Left hindlimb (tissue), 1 donor: ENCODE data around the gene CRIP1.

Experiments
- DNase-seq: peaks from one replicate; pipeline ENCODE4 v3.0.0-alpha.2; 2018

The CRIP1 gene, protein sequence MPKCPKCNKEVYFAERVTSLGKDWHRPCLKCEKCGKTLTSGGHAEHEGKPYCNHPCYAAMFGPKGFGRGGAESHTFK

DNA sequence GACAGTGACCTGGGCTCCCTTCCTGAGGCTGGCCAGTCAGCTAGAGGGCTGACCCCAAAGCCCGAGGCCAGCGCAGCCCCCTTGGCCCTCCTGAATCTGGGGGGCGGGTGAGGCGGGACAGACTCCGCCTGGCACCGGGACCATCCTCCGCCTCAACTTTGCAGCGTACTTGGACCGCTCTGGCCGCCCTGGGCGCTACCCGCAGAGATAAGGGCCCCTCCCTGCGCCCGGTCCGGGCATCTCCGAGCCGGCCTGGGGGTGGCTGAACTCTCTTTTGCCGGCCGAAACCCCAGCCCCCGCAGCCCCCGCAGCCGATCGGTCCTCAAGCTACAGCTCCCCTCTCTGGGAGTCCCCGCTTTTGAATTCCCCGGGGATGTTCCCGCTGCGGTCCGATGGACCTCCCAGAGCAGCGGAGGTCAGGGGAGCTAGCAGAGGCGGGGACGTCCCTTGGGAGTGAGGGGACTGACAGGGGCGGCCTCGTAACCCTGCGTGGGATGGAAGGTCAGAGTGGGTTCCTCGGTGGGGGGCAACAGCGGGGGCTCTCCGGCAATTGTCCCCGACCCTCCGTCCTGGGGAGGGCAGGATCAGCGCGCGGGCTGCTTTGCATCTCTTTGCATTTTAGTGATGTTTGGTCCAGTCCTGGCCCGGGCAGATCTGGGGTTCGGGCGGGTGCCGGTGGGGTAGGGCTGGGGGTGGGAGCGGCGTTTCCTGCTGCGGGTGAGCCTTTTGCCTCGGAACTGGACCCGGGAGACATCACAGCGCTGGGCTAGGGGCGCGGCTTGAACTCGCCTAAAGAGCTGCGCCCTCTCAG, at the start of gene CRIP1:
Gene CRIP1, plus strand, starts transcription at position 724 of the 811 bp plus-strand sequence. CDS start 374 bp downstream, outside the sequence.
- peak; percentile 62 for DNase-seq

- no peak for DNase-seq
These were observed 49.6 kb upstream of the CRIP1 start for GRCh38 chr14:105436891-105437722.

DNA sequence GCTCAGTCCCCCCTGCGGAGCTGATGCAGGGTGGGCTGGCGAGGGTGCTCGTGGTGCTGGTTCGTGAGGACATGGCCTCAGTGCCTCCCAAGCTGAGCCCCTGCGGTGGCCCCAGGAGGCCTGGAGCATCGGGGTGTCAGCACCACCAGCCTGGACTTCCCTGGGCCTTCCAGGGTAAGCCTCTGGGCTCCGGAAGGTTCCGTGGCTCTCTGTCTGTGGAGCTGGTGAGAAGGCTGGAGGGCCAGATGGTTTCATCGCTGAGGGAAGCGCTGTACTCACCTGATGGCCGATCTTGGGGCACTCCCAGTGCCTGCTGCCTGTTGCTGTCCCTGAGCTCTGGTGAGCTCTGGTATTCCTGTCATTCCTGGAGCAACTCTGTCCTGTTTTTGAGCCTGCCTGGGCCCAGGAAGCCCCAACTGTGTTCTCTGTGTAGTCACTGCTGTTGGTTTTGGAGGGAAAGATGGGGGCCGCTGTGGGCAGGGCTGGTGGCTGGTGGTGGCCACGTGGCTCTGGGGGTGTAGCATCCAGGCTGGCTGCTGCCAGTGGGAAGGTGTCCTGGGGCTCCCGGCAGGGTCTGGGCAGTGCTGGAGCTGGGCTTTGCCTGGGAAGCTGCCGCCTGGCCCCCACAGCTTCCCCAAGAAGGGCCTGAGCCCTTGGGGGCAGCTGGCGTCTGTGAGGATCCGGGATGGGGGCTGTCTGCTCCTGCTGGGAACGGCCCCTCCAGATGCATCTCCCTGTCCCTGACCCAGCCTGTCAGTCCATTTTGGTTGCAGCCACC, 48.8 kb upstream of the CRIP1 start:
- no peak for DNase-seq

DNA sequence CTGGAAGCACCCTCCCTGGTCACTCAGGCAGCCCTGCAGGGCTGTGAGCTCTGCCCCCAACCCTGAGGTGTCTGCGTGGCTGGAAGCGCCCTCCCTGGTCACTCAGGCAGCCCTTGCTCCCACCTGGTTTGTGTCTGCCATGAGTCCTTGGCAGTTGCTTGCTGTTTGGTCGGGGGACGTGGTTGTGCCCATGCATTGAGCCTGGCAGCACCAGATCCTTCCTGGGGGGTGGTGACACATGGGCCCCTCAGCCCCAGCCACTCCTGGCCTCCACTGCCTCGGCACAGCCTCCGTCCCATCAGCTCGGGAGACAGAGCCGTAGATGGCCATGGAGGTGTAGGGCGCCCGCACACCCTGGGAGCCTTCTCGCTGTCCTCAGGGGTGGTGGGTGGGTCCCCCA, 47.5 kb upstream of the CRIP1 start:
- DNase-seq = no peak

- DNase-seq = no peak
These were observed 46.8 kb upstream of the CRIP1 start for GRCh38 chr14:105439710-105440553.

DNA sequence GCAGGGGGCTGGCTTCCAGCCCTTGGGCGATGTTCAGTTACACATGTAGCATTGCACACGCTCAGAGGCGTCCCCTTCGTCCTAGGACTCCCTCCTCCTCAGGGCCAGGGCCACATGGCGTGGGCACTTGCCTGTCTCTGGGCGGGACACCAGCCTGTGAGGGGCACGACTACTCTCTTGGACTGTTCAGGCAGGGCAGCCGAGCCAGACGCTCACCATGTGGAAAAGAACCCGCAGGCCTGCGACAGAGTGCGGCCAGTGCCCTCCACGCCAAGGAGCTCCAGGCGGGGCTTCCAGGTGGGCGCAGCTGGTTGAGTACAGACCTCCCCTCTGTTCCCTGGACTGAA, 46.2 kb upstream of the CRIP1 start:
- DNase-seq = no peak

- no peak for DNase-seq
These were observed 45.7 kb upstream of the CRIP1 start for GRCh38 chr14:105440992-105441391.

GRCh38 chr14:105442125-105442524, 44.6 kb upstream of the CRIP1 start:
- DNase-seq = no peak

DNA sequence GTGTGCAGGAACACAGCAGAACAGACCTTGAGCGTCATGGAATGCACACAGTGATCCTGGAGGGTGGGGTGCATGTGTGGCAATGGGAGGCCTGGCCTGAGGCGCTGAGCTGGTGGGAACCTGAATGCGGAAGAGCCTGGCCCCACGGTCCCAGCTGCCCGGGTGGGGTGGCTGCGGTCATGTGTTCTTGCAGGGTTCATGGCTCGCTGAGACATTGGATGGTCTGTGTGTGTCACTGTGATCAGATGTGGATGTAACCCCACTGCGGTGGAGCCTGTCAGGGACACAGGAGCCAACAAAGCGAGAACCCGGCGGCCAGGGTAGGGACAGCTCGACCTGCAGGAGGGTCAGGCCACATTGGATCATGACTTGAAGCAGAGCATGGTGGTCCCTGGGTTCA, 43.9 kb upstream of the CRIP1 start:
- no peak for DNase-seq

- no peak for DNase-seq
These were observed 41.8 kb upstream of the CRIP1 start for GRCh38 chr14:105444859-105445258.

DNA sequence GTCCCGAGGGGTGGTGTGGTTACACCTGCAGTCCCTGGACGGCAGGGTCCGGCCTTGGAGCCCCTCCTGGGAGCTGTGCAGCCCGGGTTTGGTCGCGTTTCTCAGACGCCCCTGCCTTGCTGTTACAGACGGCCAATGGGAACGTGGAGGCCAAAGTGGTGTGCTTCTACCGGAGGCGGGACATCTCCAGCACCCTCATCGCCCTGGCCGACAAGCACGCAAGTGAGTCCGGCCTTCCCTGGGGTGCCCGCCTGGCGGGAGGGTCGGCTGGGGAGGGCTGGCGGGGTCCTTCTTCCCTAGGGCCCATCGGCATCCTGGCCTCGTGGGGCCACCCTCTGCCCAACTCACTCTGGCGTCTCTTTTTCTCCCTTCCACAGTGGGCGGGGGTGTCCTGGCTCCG, 41.4 kb upstream of the CRIP1 start:
- no peak for DNase-seq

- no peak for DNase-seq
These were observed 40.5 kb upstream of the CRIP1 start for GRCh38 chr14:105445901-105446845.

DNA sequence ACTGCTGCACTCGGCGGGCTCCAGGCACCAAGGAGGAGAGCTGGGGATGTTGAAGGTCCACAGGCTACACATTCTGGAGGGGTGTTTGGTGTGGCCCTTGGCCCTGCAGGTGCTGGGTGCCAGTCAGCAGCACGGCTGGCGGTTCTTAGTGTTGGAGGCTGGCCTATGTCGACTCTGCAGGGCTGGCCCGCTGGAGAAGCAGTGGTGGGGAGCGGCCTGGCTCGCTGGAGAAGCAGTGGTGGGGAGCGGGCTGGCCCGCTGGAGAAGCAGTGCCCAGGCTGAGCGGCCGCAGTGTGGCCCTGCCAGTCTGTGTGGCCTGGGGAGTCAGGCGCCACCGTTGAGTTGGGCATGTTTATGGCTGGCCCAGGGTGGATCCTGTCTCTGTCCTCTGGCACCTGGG, 39.7 kb upstream of the CRIP1 start:
- no peak for DNase-seq

- no peak for DNase-seq
These were observed 38.7 kb upstream of the CRIP1 start for GRCh38 chr14:105447651-105448640.

GRCh38 chr14:105448706-105449111, 38.0 kb upstream of the CRIP1 start:
- DNase-seq = peak; percentile 72

DNA sequence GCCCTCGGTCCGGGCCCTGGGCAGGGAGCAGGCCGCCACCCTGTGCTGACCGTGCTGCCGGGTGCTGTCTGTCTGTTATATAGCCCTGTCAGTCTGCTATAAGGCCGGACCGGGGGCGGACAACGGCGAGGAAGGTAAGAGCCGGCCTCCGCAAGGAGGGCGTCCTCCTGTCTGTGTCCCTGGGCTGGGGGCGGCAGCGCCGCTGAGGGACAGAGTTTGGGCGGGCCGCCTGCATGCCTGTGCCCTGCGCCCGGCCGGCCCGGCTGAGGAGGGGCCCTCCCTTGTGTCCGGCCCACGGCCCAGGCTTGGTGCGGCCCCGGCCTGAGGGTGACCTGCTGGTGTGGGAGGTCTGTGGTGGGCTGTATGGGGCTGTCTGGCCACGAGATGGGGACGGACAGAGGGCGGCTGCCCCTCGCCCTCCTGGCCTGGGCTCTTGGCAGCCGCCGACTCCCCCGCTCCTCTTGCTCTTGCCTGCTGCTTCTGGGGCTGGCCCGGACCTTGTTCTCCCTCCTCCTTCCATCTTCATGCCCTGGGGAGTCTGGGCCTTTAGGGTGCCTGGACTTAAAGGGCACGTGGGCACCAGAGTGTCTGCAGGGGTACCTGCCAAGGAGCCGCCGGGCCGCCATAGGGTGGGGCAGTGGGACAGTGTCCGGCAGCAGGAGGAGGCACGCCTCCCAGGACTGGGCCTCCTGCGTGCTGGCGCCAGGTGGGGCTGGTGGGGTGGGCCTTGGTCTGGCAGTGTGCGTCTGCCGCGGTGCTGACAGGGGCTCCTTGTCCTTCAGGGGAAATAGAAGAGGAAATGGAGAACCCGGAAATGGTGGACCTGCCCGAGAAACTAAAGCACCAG, 37.2 kb upstream of the CRIP1 start:
- DNase-seq = no peak

DNA sequence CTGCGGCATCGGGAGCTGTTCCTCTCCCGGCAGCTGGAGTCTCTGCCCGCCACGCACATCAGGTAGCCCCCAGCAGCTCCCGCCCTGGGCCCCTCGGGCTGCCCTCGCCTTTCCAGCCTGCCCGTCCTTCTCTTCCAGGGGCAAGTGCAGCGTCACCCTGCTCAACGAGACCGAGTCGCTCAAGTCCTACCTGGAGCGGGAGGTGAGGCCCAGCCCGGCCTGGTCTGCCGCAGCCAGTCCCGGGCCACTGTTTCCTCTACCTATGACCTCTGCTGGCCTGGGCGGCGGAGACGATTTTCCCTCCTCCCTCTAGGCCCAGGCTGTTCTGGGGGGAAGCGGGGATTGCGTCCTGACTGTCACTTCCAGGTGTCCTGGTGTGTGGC, 36.6 kb upstream of the CRIP1 start:
- no peak for DNase-seq

DNA sequence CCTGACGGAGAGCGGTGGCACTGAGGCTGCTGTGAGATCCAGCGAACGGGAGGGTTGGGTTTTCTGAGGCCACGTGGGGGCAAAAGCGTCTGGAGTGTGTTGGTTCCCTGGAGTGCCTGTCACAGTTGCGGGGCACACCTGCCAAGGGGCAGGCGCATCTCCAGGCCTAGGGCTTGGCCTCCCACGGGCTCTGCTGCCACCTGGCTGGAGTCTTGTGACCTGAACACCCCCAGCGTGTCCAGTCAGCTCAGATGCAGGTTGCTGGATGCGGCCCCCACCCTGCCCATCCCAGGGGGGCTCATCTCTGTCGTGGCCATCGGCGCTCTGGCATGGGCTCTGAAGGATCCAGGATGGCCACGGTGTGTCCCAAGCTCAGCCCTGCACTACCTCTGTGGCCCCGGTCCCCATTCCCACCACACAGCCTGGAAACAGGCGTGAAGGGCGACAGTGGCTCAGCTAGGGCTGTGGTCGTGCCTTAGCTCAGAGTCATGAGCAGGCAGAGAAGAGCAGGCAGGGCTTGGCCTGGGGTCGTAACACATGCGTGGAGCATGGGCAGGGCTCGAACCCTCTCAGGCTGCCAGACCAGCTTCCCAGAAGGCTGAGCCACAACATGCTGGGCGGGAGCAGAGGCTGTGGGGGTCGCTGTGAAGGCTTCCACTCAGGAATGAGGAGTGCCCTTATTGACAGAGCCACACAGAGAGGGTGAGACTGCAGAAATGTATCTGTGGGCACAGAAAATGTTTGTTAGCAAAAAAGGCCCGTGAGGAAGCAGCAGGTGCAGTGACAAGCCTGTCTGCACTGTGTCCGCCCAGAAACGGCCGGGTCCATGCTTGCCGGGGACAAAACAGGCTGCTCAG, 35.6 kb upstream of the CRIP1 start:
- no peak for DNase-seq
